GM12873 (cell line): ENCODE results near the gene ABCG5.

Source experiments
- TF ChIP-seq, protein P1 (sequence below): IDR thresholded peaks from 2 replicates; pipeline ENCODE4 v1.5.1; 2012; ENCODE audit warnings: low read depth, mild to moderate bottlenecking, moderate library complexity, low read length, control low read depth; ENCODE audit not compliant: insufficient read depth; ENCODE audit errors: missing control alignments

The ABCG5 gene

DNA sequence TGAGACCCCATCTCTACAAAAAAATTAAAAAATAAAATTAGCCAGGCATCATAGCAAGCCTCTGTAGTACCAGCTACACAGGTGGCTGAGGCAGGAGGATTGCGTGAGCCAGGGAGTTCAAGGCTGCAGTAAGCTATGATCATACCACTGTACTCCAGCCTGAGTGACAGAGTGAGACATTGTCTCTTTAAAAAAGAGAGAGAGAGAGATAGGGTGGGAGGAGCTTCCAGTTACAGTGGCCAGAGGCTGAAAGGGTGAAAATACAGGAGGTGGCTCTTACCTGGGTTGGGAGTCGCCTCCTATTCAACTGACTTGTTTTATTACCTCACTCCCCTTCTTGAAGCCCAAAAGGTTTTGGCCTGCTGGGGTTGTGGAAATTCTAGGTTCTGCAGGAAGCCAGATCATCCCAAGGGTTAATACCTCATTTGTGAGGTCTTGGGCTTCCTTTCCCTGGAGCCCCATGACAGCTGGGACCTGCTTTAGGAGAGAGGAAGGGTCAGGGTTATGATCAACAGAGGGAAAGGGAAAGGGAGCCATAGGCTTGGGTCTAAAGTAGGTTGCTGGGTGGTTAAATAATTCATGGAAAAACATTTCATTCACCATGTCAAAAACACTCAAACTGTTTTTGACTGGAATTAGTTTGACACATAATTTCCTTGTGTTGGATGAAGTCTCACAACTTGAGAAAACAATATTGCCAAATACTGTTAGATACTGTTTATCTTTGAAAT is 47.4 kb downstream of the ABCG5 start:
- TF ChIP-seq, protein P1, sequence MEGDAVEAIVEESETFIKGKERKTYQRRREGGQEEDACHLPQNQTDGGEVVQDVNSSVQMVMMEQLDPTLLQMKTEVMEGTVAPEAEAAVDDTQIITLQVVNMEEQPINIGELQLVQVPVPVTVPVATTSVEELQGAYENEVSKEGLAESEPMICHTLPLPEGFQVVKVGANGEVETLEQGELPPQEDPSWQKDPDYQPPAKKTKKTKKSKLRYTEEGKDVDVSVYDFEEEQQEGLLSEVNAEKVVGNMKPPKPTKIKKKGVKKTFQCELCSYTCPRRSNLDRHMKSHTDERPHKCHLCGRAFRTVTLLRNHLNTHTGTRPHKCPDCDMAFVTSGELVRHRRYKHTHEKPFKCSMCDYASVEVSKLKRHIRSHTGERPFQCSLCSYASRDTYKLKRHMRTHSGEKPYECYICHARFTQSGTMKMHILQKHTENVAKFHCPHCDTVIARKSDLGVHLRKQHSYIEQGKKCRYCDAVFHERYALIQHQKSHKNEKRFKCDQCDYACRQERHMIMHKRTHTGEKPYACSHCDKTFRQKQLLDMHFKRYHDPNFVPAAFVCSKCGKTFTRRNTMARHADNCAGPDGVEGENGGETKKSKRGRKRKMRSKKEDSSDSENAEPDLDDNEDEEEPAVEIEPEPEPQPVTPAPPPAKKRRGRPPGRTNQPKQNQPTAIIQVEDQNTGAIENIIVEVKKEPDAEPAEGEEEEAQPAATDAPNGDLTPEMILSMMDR = no peak

DNA sequence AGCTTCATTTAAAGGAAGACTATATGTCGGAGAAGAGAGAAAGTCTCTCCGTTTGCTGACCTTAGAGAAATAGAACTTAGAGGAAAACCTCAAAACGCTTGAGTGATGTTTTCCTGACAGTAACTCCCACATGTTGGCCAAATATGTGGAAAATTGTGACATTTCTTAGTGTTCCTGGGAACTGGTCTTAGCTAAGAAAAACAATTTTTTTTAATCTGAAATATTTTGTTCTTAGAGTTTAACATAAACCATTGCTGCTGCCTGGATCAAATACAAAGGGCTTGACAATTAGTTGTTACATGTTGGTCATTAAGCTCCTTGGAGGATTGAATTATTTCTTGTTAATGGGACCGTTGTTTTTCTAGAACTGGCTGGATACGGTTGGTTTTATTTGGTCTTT is 48.5 kb downstream of the ABCG5 start:
- TF ChIP-seq, protein P1 = no peak

DNA sequence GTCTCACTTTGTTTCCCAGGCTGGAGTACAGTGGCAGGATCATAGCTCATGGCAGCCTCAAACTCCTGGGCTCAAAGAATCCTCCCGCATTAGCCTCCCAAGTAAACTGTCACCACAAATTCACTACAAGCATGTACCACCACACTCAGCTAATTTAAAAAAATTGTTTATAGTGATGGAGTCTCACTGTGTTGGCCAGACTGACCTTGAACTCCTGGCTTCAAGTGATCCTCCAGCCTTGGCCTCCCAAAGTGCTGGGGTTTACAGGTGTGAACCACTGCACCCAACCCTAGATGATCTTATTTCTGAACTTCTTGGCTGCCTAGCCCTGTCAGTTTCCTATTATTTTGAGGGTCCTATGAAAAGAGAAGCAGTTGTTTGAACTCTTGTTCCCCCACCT is 50.0 kb downstream of the ABCG5 start:
- TF ChIP-seq, protein P1 = no peak

DNA sequence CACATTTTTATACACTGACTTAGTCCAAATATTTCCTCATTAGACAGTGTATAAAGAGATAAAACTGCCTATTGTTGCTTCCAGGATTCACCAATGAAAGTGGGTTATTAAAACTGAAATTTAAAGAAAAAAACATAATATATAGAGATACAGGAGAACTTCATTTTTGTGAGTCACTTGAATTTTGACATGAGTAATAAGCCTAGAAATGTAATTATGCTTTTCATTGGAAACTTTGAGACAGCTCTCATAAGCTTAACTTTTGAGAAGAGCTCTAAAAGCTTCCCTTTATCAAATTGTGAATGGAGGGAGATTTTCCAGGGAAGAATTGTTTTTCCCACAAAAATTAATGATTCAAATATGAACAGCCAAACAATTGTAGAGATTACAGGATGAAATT is 50.7 kb downstream of the ABCG5 start:
- TF ChIP-seq, protein P1 = no peak

DNA sequence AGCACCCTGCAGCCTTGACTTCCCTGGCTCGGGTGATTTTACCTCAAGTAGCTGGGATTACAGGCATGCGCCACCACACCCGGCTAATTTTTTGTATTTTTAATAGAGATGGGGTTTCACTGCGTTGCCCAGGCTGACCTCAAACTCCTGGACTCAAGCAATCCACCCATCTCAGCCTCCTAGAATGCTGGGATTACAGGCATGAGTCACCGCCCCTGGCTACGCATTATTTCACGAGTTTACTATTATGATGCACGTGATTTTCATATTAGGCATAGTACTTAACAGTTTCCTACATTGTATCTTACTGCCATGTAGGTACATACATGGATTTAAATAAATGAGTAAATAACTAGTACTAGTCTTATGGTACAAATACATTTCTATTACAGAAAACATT is 60.4 kb downstream of the ABCG5 start:
- TF ChIP-seq, protein P1 = no peak

DNA sequence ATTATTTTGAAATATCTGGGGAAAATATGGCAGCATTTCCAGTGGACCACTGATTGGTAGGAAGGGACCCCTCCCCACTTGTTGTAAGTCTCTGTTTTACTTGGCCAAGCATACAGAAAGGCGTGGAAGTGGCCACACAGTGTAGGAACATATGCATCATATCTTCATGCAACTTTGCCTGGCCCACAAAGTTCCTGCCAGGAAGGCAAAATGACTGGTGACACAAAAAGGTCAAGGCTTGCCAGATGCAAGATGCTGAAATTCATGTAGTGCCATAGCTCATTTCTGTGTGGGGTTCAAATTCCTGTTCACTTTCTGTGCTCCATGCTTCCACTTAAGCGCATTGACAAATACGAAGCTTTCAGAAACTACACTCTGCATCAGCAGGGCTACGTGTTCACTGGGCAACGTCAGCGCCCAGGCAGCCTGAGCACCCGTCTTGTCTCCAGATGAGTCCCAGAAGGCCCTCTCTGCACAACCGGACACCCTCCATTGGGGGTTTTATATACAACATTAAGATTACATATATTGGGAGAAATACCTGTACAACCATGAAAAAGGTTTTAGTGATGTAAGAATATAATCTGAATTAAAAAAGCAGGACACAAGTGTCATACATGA is 61.2 kb downstream of the ABCG5 start:
- TF ChIP-seq, protein P1 = no peak

DNA sequence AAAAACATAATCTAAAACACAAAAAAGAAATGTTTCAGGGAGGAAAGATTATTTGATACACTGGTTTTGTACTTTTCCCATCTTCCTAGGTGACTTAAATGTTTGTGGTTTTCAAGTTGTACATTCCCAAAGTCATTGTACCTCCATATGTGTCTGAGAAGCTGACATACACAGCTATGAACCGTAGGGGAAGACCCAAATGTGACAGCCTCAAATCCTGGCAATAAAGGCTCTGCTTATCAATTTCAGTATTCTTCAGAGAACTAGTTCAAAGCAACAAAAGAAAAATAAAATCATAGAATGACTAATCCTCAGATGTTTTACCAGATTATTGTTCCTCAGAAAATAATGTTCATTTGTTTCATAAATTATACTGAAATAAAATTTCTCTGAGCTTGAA is 62.3 kb downstream of the ABCG5 start:
- TF ChIP-seq, protein P1 = no peak
